NT2/D1 (cell line): ENCODE data around the gene ESR2.

Experiments used
- YY1 ChIP-seq: IDR thresholded peaks from 2 replicates; pipeline ENCODE4 v1.6.1; 2011; ENCODE audit not compliant: insufficient read length, insufficient read depth
- ZNF274 ChIP-seq: IDR thresholded peaks from 2 replicates; pipeline ENCODE4 v1.6.1; 2011; ENCODE audit warnings: mild to moderate bottlenecking, low read depth, low read length

- no peak for TF ChIP-seq YY1
- TF ChIP-seq ZNF274, result no peak
Observed at GRCh38 chr14:64049616-64050381, 244.4 kb downstream of the ESR2 start.
